H1 (cell line): ENCODE data around the gene HP1BP3. TPM values are rescaled to one million over a fixed set of nuclear protein-coding genes. Genes with fewer than 3 reads are reported as not detected.

ENCODE experiments used
- CTCF ChIA-PET: fragments of 300-600 bp; sonication (Branson Sonifier 250); formaldehyde crosslinking; loops from one replicate; lab custom pipeline; 2021; ENCODE audit not compliant: partially characterized antibody; lab: Charles Lee
- POLR2A ChIA-PET: fragments of 300-600 bp; sonication (Branson Sonifier 250); formaldehyde crosslinking; loops from one replicate; lab custom pipeline; 2021; ENCODE audit warnings: inconsistent platforms; ENCODE audit not compliant: partially characterized antibody; lab: Charles Lee
- DNase-seq, 2 experiments: peaks; one replicate each; pipeline versions ENCODE4 v3.0.0 to v3.0.0-alpha.2; 2010 to 2022; ENCODE audit warnings: low spot score in 2 of 2, low read depth in 1 of 2, mixed read lengths in 1 of 2
- FAIRE-seq: peaks from 2 replicates; lab custom pipeline; 2011; peaks lifted over from hg19 to GRCh38; lab: Jason Lieb, UNC
- H2AFZ ChIP-seq: 2 replicates; pipeline ENCODE4 v1.8.1; 2012; ENCODE audit warnings: low read length, inconsistent platforms
- H2AK5ac ChIP-seq: 2 replicates; pipeline ENCODE4 v1.6.1; 2013; ENCODE audit warnings: low read depth, low read length
- H2BK120ac ChIP-seq: replicated peaks from 2 replicates; pipeline ENCODE3; 2013; ENCODE audit warnings: low read depth, low read length, inconsistent platforms
- H2BK12ac ChIP-seq: 2 replicates; pipeline ENCODE4 v1.6.1; 2013; ENCODE audit warnings: low read depth, low read length
- H2BK15ac ChIP-seq: 2 replicates; pipeline ENCODE4 v1.6.1; 2013; ENCODE audit warnings: low read length
- H2BK20ac ChIP-seq: 2 replicates; pipeline ENCODE4 v1.6.1; 2013; ENCODE audit warnings: low read length
- H2BK5ac ChIP-seq: 2 replicates; pipeline ENCODE4 v1.6.1; 2013; ENCODE audit warnings: low read depth, low read length
- H3K14ac ChIP-seq: 2 replicates; pipeline ENCODE4 v1.6.1; 2013; ENCODE audit warnings: inconsistent platforms; ENCODE audit not compliant: insufficient read length
- H3K18ac ChIP-seq: 2 replicates; pipeline ENCODE4 v1.6.1; 2013; ENCODE audit warnings: low read length; ENCODE audit errors: extremely low read depth
- H3K23ac ChIP-seq: 2 replicates; pipeline ENCODE4 v1.6.1; 2013; ENCODE audit warnings: inconsistent platforms; ENCODE audit not compliant: insufficient read length
- H3K23me2 ChIP-seq: 2 replicates; pipeline ENCODE4 v1.6.1; 2013; ENCODE audit warnings: low read depth, low read length
- H3K27ac ChIP-seq: 2 replicates; pipeline ENCODE4 v1.6.1; 2011; ENCODE audit warnings: low read depth, low read length, inconsistent platforms
- H3K27me3 ChIP-seq, 4 experiments: replicated peaks in 1 of 4; 1 replicate in 1 of 4; 2 replicates in 3 of 4; pipeline versions ENCODE4 v1.6.1 to v1.8.1; 2011 to 2013; ENCODE audit warnings: low read length in 3 of 4, mild to moderate bottlenecking in 3 of 4, inconsistent platforms in 2 of 4, mixed read lengths in 2 of 4, moderate library complexity in 1 of 4; ENCODE audit not compliant: control insufficient read depth in 3 of 4, insufficient read depth in 3 of 4; ENCODE audit errors: extremely low read depth in 1 of 4
- H3K36me3 ChIP-seq, 4 experiments: 2 replicates each; pipeline versions ENCODE4 v1.6.1 to v1.8.1; 2011 to 2013; ENCODE audit warnings: mild to moderate bottlenecking in 4 of 4, low read length in 3 of 4, moderate library complexity in 2 of 4, control low read depth in 1 of 4, inconsistent platforms in 1 of 4; ENCODE audit not compliant: insufficient read depth in 4 of 4, control insufficient read depth in 2 of 4
- H3K4ac ChIP-seq: replicated peaks from 2 replicates; pipeline ENCODE3; 2013; ENCODE audit warnings: low read length, low read depth, mixed read lengths, inconsistent platforms; ENCODE audit not compliant: insufficient read length
- H3K4me1 ChIP-seq, 4 experiments: replicated peaks in 1 of 4; 1 replicate in 1 of 4; 2 replicates in 3 of 4; pipeline versions ENCODE4 v1.6.1 to v1.8.1; 2011 to 2013; ENCODE audit warnings: low read length in 3 of 4, inconsistent platforms in 2 of 4, mixed read lengths in 1 of 4; ENCODE audit not compliant: insufficient read depth in 4 of 4, control insufficient read depth in 3 of 4
- H3K4me2 ChIP-seq, 2 experiments: 2 replicates each; pipeline versions ENCODE4 v1.6.1 to v1.8.1; 2011 to 2013; ENCODE audit warnings: low read depth in 2 of 2, low read length in 2 of 2, control low read depth in 1 of 2, inconsistent platforms in 1 of 2, mild to moderate bottlenecking in 1 of 2; ENCODE audit not compliant: insufficient read depth in 1 of 2
- H3K4me3 ChIP-seq, 4 experiments: fragments of 200-600, 300-600 bp in 1 of 4; sonication (generic), shearing (Covaris generic), sonication (Bioruptor Twin) in 1 of 4; 2 replicates each; pipeline versions ENCODE4 v1.5.1 to v1.8.1; 2011 to 2016; ENCODE audit warnings: low read length in 4 of 4, low read depth in 3 of 4, control low read depth in 2 of 4, inconsistent platforms in 2 of 4, mild to moderate bottlenecking in 2 of 4, mixed read lengths in 1 of 4, moderate library complexity in 1 of 4; ENCODE audit not compliant: insufficient read depth in 2 of 4; ENCODE audit errors: extremely low read depth in 1 of 4
- H3K56ac ChIP-seq: replicated peaks from 2 replicates; pipeline ENCODE3; 2013; ENCODE audit warnings: low read depth, mild to moderate bottlenecking, mixed read lengths, low read length, inconsistent platforms; ENCODE audit not compliant: insufficient read length
- H3K79me1 ChIP-seq: 2 replicates; pipeline ENCODE4 v1.6.1; 2013; ENCODE audit warnings: low read depth, low read length, control low read depth
- H3K79me2 ChIP-seq, 2 experiments: 2 replicates each; pipeline versions ENCODE4 v1.6.1 to v1.8.1; 2012 to 2013; ENCODE audit warnings: low read length in 2 of 2, mild to moderate bottlenecking in 2 of 2, inconsistent platforms in 1 of 2; ENCODE audit not compliant: insufficient read depth in 2 of 2, control insufficient read depth in 1 of 2
- H3K9ac ChIP-seq, 4 experiments: replicated peaks in 1 of 4; 1 replicate in 1 of 4; 2 replicates in 3 of 4; pipeline versions ENCODE4 v1.6.1 to v1.8.1; 2011 to 2013; ENCODE audit warnings: low read depth in 3 of 4, low read length in 3 of 4, control low read depth in 2 of 4, mild to moderate bottlenecking in 2 of 4, moderate library complexity in 2 of 4, inconsistent platforms in 1 of 4; ENCODE audit errors: extremely low read depth in 1 of 4
- H3K9me3 ChIP-seq, 2 experiments: 2 replicates each; pipeline versions ENCODE4 v1.6.1 to v1.8.1; 2012 to 2013; ENCODE audit warnings: mild to moderate bottlenecking in 2 of 2, moderate library complexity in 2 of 2, control low read depth in 1 of 2, inconsistent platforms in 1 of 2, low read depth in 1 of 2, low read length in 1 of 2, mixed read lengths in 1 of 2; ENCODE audit not compliant: insufficient read depth in 2 of 2
- H4K20me1 ChIP-seq, 2 experiments: replicated peaks in 1 of 2; 2 replicates each; pipeline versions ENCODE3 to v1.8.1; 2011 to 2013; ENCODE audit warnings: inconsistent platforms in 2 of 2, low read length in 2 of 2, mild to moderate bottlenecking in 1 of 2; ENCODE audit not compliant: insufficient read depth in 2 of 2, control insufficient read depth in 1 of 2
- H4K5ac ChIP-seq: 2 replicates; pipeline ENCODE4 v1.6.1; 2013; ENCODE audit warnings: low read length, low read depth, mixed read lengths, inconsistent platforms; ENCODE audit not compliant: insufficient read length
- H4K8ac ChIP-seq: 2 replicates; pipeline ENCODE4 v1.8.0; 2013; ENCODE audit warnings: mild to moderate bottlenecking, moderate library complexity, low read length, inconsistent platforms; ENCODE audit not compliant: insufficient read depth; ENCODE audit errors: extremely low read depth
- H4K91ac ChIP-seq: replicated peaks from 2 replicates; pipeline ENCODE3; 2013; ENCODE audit warnings: low read length, mixed read lengths, inconsistent platforms; ENCODE audit not compliant: insufficient read length
- CTCF ChIP-seq, 3 experiments: IDR thresholded peaks; 1 replicate in 2 of 3; 2 replicates in 1 of 3; pipeline versions ENCODE4 v1.5.1 to v1.6.1; 2011; ENCODE audit warnings: low read length in 3 of 3, mild to moderate bottlenecking in 3 of 3, inconsistent platforms in 2 of 3, low read depth in 1 of 3, moderate library complexity in 1 of 3; ENCODE audit not compliant: insufficient read depth in 1 of 3; ENCODE audit errors: control extremely low read depth in 1 of 3
- SIN3A ChIP-seq, 2 experiments: IDR thresholded peaks in 1 of 2; conservative IDR thresholded peaks in 1 of 2; 2 replicates each; pipeline ENCODE4 v1.6.1; 2011 to 2012; ENCODE audit warnings: low read length in 2 of 2, improper control_type of control experiment in 1 of 2, low read depth in 1 of 2, mild to moderate bottlenecking in 1 of 2
- WGBS, 2 experiments: shearing (Covaris generic) in 1 of 2; methylation state at CpG; one replicate each; pipeline versions ENCODE4 v1.1.6 to v1.1.7; 2013 to 2015; ENCODE audit warnings: low lambda C conversion rate in 2 of 2, mixed read lengths in 2 of 2, inconsistent platforms in 1 of 2, low coverage in 1 of 2, missing lambda C conversion rate in 1 of 2; ENCODE audit not compliant: insufficient replicate concordance in 2 of 2, insufficient coverage in 1 of 2, insufficient read length in 1 of 2; ENCODE audit errors: extremely low coverage in 1 of 2, missing lambda C conversion rate in 1 of 2; 5-methylcytosine and 5-hydroxymethylcytosine counted together
- polyA plus RNA-seq, 7 experiments: library from polyadenylated mRNA; depleted of rRNA in 3 of 7; stranded (reverse) in 5 of 7; unstranded in 2 of 7; fragments of >200 nt in 5 of 7; fragments of 200-250 nt in 2 of 7; gene quantifications; 1 replicate in 5 of 7; 2 replicates in 1 of 7; 4 replicates in 1 of 7; pipeline versions ENCODE4 v1.2.1 to v1.2.3, GENCODE V29; 2011 to 2013; ENCODE audit warnings: missing spikeins in 2 of 7, mixed read lengths in 2 of 7
- total RNA-seq: library from RNA; stranded (reverse); fragmentation: NEBNext Ultra II Directional; extraction: Animal tissue kit (Norgen Biotek cat#: 25700); gene quantifications from 2 replicates; pipeline ENCODE4 v1.2.1, GENCODE V29; 2021

The HP1BP3 gene
- total and polyA plus RNA-seq, 2 of the 8 experiments (the other 6 are each of a cell fraction or from before 2014, with no cell fraction given): 47.4 to 125 TPM

DNA sequence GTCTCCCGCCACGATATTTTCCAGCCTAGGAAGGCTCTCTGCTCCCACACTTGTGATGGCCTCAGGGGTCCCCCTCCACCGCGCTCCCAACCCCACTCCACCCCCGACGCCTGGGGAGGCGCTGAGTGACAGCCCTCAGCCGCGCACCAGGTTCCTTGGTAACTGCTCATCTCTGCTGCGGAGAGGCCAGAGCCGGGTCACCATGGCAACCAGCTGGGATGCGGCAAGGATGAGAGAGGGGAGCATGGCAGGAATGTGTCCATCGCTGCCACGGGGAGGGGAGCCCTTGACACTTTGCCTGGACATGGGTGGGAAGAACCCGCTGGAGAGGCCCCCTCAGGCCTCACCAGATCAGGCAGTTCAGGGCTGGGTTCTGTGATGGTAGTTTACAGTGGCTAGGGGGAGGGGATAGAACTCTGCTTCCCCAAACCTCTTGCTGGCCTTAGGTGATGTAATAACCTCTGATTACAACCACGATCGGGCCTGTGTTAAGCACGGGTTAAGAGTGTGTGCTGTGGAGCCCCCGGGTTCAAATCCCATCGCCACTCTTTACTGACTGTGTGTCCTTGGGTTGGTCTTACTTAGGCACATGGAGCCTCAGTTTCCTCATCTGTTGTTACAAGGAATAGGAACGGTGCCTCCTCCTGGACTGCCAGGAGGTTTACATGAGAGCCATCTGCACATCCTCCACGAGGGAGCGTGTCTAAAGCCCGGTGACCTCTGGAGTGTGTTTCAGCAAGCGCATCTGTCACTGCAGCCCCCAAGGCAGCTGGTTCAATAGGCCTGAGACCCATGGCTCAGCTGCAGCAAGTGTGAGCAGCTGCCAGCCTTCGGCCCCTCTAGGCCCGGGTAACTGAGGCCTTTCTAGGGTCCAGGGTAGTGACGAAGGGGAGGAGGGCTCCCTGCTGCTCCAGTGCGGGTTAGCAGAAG lies 75.6 kb downstream of the HP1BP3 start:
- Histone ChIP-seq H3K27ac (no peak overlapping the region), H3K18ac (no peak overlapping the region), H3K27me3 (peaks cover 0 to 1% (median under 1%) of the 10 kb centered on the region in 4 experiments; a peak in 6 of 7 replicates), H2AK5ac (no peak overlapping the region), H2AFZ (no peak overlapping the region), H2BK20ac (no peak overlapping the region), H3K23ac (no peak overlapping the region), H3K36me3 (no peaks in the 10 kb centered on the region; a peak in 1 of 8 replicates), H3K9ac (no peak overlapping the region), H4K5ac (no peak overlapping the region), H2BK120ac (no peak overlapping the region), H3K4me2 (no peak overlapping the region), H3K23me2 (no peaks in the 10 kb centered on the region; the same call in 1 of the 2 replicates), H3K79me2 (no peaks in the 10 kb centered on the region), H3K14ac (no peak overlapping the region), H4K91ac (no peak overlapping the region), H2BK5ac (no peak overlapping the region), H3K4me3 (no peak overlapping the region), H3K79me1 (no peaks in the 10 kb centered on the region), H4K8ac (no peak overlapping the region), H3K4ac (no peak overlapping the region), H4K20me1 (peaks cover 1 to 5% of the 10 kb centered on the region in 2 experiments), H3K4me1 (peaks cover 0 to 1% (median 0%) of the 10 kb centered on the region in 4 experiments; a peak in 3 of 7 replicates), H2BK15ac (no peak overlapping the region), H3K56ac (no peak overlapping the region), H2BK12ac (no peak overlapping the region), H3K9me3 (no peaks in the 10 kb centered on the region)
- DNase-seq (no peak), FAIRE-seq (no peak)
- 88% methylated on average over 29 of the region's 29 CpGs; no CpG with 5 or more reads in 1 of the 2 experiments for WGBS, 2 experiments
- TF ChIP-seq SIN3A (conservative IDR thresholded peaks at IDR 0.05 in 1 of 2, IDR thresholded peaks at IDR 0.05 in 1 of 2; ENCODE audit: low read depth in 1 of 2, low read length in 2 of 2) (no peak), CTCF (IDR thresholded peaks at IDR 0.05; ENCODE audit: control extremely low read depth in 1 of 3, insufficient read depth in 1 of 3, low read depth in 1 of 3, low read length in 3 of 3) (peak in 2 of 3 experiments; percentile 29 to 52; a peak in 3 of 4 replicates)
- ChIA-PET POLR2A (interaction anchor here (0.7 kb wide), 1 partner anchor 13 kb away, joined by 3 read pairs; no protein-coding TSS in a partner anchor), CTCF (interaction anchor here (1.1 to 2.7 kb wide), 7 partner anchors 10 to 505 kb away, joined by 3 to 22 read pairs (median 4); no protein-coding TSS in a partner anchor)
